SH-SY5Y (cell line): ENCODE measurements around the gene ARHGEF4.

Experiments used
- GATA2 ChIP-seq: IDR thresholded peaks from 2 replicates; pipeline ENCODE4 v1.6.1; 2011; ENCODE audit warnings: mild to moderate bottlenecking, low read depth, low read length
- GATA3 ChIP-seq: IDR thresholded peaks from 2 replicates; pipeline ENCODE4 v1.6.1; 2011; ENCODE audit warnings: low read depth, mild to moderate bottlenecking, low read length, moderate library complexity

DNA sequence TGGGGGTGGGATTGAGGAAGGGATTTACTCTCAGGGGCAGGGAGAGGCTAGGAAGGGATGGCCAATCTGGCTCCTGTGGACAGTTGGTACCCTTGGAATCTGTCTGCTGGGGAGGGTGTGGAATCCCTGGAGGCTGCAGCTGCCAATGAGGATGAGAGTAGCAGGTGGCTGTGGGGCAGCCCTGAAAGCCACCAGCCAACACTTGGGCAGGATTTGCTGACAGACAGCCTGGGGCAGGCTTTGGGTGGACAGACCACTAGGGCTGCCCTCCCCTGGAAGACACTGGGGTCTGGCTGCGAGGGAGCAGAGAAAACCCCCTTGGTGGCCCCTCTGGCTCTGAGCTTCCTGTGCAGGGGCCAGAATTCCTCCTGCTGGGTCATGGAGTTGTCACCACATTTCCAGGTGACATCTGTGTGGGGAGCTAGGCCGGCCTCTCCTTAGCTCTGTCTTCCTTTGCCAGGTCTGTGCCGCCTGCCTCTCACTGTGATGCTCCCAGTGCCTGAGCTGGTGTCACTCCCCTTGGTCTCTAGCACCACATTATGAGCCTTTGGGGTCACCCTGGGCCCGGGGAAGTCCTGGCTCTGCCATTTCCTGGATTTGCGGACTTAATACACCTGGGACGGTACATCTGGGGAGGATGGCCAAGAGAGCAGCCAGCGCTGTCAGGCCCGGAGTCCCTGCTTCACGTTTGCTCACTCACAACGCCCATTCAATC, 13.4 kb upstream of the ARHGEF4 start:
- TF ChIP-seq GATA3 = no peak
- no peak for TF ChIP-seq GATA2
